Tibial artery (tissue), 4 donors: ENCODE results near the gene PYGO2.

ENCODE experiments used
- DNase-seq, 2 donors: peaks; one replicate each; pipeline ENCODE4 v3.0.0-alpha.2; 2019
- H3K27ac ChIP-seq, 2 donors: fragments of 200-600 bp; sonication (generic) in 1 of 2; 1 replicate in 1 of 2; 2 replicates in 1 of 2; pipeline ENCODE4 v1.5.1; 2018 to 2019; ENCODE audit warnings: mild to moderate bottlenecking in 1 of 2
- H3K27me3 ChIP-seq, 2 donors: fragments of 200-600 bp; sonication (generic) in 1 of 2; one replicate each; pipeline versions ENCODE4 v1.5.1 to v1.6.0; 2016 to 2019
- H3K36me3 ChIP-seq, 3 donors: fragments of 200-600 bp; sonication (generic) in 2 of 3; one replicate each; pipeline ENCODE4 v1.5.1; 2016 to 2019; ENCODE audit warnings: mild to moderate bottlenecking in 2 of 3
- H3K4me1 ChIP-seq, 4 donors: fragments of 200-600 bp; sonication (generic) in 2 of 4; 1 replicate in 3 of 4; 2 replicates in 1 of 4; pipeline ENCODE4 v1.5.1; 2016 to 2019
- H3K4me3 ChIP-seq, 2 donors: fragments of 200-600 bp; sonication (generic) in 1 of 2; 1 replicate in 1 of 2; 2 replicates in 1 of 2; pipeline ENCODE4 v1.5.1; 2018 to 2019; ENCODE audit warnings: mild to moderate bottlenecking in 2 of 2
- H3K9me3 ChIP-seq, 3 donors: fragments of 200-600 bp; sonication (generic) in 1 of 3; one replicate each; pipeline ENCODE4 v1.5.1; 2016 to 2019
- CTCF ChIP-seq, 2 experiments: fragments of 200-600 bp in 1 of 2; fragments of 450-650 bp in 1 of 2; IDR thresholded peaks; one replicate each; pipeline ENCODE4 v1.5.1; 2017 to 2019; ENCODE audit warnings: antibody characterized with exemption in 2 of 2, mild to moderate bottlenecking in 1 of 2, moderate library complexity in 1 of 2
- intact Hi-C: fragments of 100-400 bp; cut with DNase I; formaldehyde crosslinking; loops from one replicate; pipeline ENCODE4 v1.15.0; 2023; ENCODE audit warnings: low total_unique reads

The PYGO2 gene

GRCh38 chr1:154970631-154971340, 9.2 kb upstream of the PYGO2 start, which contains the start of gene SHC1:
TSS of gene SHC1 (minus strand) at chr1:154970747. CDS start at chr1:154970526, 221 bp downstream.
- Histone ChIP-seq H3K9me3 (no peaks in the 10 kb centered on the region), H3K36me3 (peaks cover 23 to 40% (median 25%) of the 10 kb centered on the region in 3 donors), H3K27ac (peak within 1 kb of the TSS; percentile 95 to 97), H3K4me3 (peak within 1 kb of the TSS; percentile 45 to 76), H3K4me1 (peaks cover 0 to 57% (median 49%) of the 10 kb centered on the region in 4 donors), H3K27me3 (no peaks in the 10 kb centered on the region)
- no peak for TF ChIP-seq CTCF (IDR thresholded peaks at IDR 0.05)
- peak; percentile 95 to 98 for DNase-seq
- intact Hi-C loops: no loop called here

- Histone ChIP-seq H3K27me3 (no peaks in the 10 kb centered on the region), H3K36me3 (peaks cover 32 to 48% (median 34%) of the 10 kb centered on the region in 3 donors), H3K9me3 (no peaks in the 10 kb centered on the region), H3K4me1 (peaks cover 0 to 54% (median 50%) of the 10 kb centered on the region in 4 donors), H3K27ac (peak overlapping the region; percentile 95 to 97), H3K4me3 (peak overlapping the region; percentile 45 to 76)
- DNase-seq: peak in 1 of 2 donors; percentile 75
- intact Hi-C loops: no loop called here
- TF ChIP-seq CTCF (IDR thresholded peaks at IDR 0.05): no peak
These were observed 8.4 kb upstream of the PYGO2 start for GRCh38 chr1:154969860-154970452.

- H3K4me3 ChIP-seq: peak overlapping the region in 1 of 2 donors; percentile 76
- intact Hi-C loops: no loop called here
- H3K27me3 ChIP-seq: no peaks in the 10 kb centered on the region
- peaks cover 36 to 55% (median 40%) of the 10 kb centered on the region in 3 donors for H3K36me3 ChIP-seq
- no peaks in the 10 kb centered on the region for H3K9me3 ChIP-seq
- peak overlapping the region; percentile 95 to 97 for H3K27ac ChIP-seq
- TF ChIP-seq CTCF (IDR thresholded peaks at IDR 0.05): no peak
- DNase-seq: no peak
- peaks cover 0 to 54% (median 50%) of the 10 kb centered on the region in 4 donors for H3K4me1 ChIP-seq
These were observed 7.7 kb upstream of the PYGO2 start for GRCh38 chr1:154969246-154969645.

- Histone ChIP-seq H3K4me3 (peak overlapping the region in 1 of 2 donors; percentile 76), H3K27ac (peak overlapping the region; percentile 95 to 97), H3K4me1 (peaks cover 0 to 55% (median 50%) of the 10 kb centered on the region in 4 donors), H3K36me3 (peaks cover 36 to 60% (median 45%) of the 10 kb centered on the region in 3 donors), H3K27me3 (no peaks in the 10 kb centered on the region), H3K9me3 (no peaks in the 10 kb centered on the region)
- TF ChIP-seq CTCF (IDR thresholded peaks at IDR 0.05): no peak
- DNase-seq: no peak
- intact Hi-C loops: no loop called here
These were observed 7.1 kb upstream of the PYGO2 start for GRCh38 chr1:154968731-154969130.

GRCh38 chr1:154967331-154967950, 5.9 kb upstream of the PYGO2 start:
- no peaks in the 10 kb centered on the region for H3K27me3 ChIP-seq
- H3K4me1 ChIP-seq: peaks cover 0 to 58% (median 48%) of the 10 kb centered on the region in 4 donors
- H3K9me3 ChIP-seq: no peaks in the 10 kb centered on the region
- H3K27ac ChIP-seq: peak overlapping the region; percentile 21 to 24
- intact Hi-C loops: no loop called here
- peaks cover 36 to 69% (median 54%) of the 10 kb centered on the region in 3 donors for H3K36me3 ChIP-seq
- DNase-seq: no peak
- no peak overlapping the region for H3K4me3 ChIP-seq
- no peak for TF ChIP-seq CTCF (IDR thresholded peaks at IDR 0.05)
